Measurements from ENCODE around the gene ADAP1.
A peak's percentile ranks its signal among the peaks of the same experiment; 100 is the strongest.
"Not testable (repeated sequence)": the region's sequence is repeated elsewhere in the genome, so short reads cannot be mapped to it uniquely, and the experiment has no call there.

Gene ADAP1

DNA sequence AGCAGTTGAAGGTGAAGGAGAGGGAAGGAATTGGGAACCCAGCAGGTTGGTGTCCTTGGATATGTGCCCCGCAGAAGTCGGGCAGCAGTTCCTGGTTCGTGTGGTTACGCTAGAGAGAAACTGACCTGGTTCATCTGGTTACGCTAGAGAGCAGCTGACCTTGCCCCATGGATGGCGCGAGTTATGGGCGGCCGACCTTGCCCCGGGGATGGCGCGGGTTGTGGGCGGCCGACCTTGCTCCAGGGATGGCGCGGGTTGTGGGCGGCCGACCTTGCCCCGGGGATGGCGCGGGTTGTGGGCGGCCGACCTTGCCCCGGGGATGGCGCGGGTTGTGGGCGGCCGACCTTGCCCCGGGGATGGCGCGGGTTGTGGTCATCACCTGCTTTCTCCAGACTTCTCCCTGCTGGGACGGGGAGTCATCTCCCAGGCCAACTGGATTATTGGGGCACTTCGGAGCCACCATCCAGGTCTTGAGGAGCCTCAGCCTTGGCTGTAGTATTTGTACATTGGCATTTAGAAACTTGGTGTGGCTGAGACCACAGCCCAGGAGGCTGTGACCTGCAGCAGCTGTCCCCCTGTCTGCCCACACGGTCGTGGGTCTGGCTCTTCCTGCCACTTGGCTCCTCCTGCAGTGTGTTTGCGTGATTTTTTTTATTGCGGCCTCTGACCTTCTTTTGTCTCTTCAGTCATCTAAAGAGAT, 72.0 kb downstream of the ADAP1 start:
- DNase-seq (ENCODE audit: low spot score): no peak

DNA sequence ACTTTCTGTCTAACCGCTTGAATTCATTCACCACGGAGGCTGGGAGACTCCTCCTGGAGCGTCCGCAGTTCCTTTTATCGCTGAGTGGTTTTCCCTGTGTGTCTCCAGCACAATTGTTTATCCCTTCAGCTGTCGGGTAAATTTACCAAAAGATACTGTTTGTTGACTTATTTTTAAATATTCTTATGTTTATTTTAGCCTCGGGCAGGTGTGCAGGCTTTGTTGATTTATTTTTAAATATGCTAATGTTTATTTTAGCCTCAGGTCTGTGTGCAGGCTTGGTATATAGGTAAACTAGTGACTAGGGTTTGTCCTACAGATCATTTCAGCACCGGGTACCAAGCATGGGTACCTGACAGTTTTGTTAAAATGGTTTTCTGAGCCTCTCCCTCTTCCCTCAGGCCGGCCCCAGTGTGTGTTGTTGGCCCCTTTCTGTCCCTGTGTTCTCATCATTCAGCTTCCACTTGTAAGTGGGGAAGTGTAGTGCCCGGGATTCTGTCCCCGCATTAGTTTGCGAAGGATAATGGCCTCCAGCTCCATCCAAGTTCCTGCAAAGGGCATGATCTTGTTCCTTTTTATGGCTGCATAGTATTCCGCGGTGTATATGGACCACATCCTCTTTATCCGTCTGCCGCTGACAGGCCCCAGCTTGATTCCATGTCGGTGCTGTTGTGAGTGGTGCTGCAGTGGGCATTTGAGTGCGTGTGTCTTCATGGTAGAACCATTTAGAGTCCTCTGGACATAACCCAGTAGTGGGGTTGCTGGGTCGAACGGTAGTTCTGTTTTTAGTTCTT, 72.8 kb downstream of the ADAP1 start:
- no peak for DNase-seq (ENCODE audit: low spot score)

DNA sequence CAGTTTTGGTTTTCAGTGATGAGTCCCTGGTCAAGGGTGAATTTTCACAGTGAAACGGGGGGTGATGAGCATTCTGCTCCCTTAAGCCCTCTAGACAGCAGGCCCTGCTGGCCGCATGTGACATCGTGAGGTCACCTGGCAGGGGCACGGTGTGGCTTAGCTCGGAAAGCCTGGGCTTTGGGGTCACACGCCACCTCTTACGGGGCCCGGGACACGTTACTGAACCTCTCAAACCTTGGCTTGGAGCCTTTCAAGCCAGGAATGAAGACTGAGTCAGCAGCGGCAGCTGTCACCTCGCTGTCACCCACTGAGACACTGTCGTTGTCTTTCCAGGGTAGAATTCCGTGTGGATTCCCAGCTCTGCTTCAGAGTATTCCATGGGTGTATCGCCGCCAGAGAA, 74.0 kb downstream of the ADAP1 start:
- no peak for DNase-seq (ENCODE audit: low spot score)

DNA sequence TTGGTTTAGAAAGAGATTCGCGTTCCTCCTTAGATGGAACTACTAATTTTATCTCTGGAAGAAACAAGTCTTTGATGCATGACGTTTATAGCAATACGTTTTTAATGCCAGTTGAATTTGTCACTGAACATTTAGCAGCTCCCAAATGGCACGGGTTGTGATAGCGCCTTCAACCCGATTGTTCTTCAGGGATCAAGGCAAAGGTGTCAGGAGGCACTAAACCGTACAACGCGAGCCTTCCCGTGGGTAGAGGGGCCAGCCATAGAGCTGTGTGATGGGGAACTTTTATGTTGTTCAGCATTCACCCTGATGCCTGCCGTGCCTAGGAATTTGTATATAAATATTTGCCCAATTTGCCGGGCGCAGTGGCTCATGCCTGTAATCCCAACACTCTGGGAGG, 74.8 kb downstream of the ADAP1 start:
- DNase-seq (ENCODE audit: low spot score): no peak

DNA sequence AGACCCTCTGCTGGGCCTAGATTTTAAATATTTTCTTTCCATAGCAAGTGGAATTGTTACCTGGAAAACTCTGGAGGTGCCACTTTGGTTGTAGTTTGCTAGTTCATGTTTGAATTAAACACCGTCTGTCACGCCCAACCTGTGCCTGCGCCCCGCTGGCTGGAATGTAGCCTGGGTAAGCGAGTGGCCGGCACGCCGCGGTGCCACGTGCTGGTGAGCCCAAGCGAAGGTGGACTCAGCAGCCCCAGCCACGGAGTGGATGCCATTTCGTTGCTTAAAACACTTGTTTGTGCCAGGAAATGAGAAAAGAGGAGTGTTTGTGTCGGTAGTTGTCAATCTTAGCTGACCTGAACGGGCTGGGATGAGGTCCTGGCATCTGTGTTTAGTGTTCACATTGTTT, 75.4 kb downstream of the ADAP1 start:
- no peak for DNase-seq (ENCODE audit: low spot score)

DNA sequence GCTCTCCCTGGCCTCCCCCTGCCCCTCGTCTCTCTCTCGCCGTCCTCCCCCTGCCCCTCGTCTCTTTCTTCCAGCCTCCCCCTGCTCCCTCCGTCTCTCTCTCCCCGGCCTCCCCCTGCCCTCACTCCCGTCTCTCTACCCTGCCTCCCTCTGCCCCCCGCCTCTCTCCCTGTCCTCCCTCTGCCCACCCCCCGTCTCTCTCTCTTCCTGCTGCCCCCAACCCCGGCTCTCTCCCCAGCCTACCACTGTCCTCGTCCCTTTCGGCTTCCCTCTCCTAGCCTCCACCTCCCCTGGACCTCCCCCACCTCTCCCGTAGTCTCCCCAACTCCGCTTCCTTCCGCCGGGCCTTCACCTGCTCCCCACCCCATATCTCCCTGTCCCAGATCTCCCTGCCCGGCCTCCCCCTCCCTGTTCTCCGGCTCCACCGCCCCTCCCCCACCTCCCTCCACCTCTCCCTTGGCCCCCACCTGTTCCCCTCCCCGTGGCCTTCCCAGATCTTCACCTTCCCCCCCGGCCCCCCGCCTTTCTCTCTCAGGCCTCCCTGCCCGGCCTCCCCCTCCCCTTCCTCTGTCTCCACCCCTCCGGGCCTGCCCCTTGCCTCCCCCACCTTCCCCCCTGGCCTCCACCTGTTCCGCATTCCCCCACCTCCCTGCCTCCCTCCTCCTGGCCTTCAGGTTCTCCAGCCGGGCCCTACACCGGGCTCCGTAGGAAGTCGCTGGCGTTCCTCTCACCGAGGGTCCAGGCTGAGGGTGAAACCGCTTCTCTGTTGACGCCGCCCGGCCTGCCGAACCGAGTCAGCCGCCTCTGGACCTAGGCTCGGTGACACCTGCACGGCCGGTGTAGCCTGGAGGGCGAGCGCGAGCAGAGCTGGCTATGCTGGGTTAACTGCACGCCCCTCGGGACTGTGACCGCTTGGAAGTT, 76.9 kb downstream of the ADAP1 start:
- no peak for DNase-seq (ENCODE audit: low spot score)

DNA sequence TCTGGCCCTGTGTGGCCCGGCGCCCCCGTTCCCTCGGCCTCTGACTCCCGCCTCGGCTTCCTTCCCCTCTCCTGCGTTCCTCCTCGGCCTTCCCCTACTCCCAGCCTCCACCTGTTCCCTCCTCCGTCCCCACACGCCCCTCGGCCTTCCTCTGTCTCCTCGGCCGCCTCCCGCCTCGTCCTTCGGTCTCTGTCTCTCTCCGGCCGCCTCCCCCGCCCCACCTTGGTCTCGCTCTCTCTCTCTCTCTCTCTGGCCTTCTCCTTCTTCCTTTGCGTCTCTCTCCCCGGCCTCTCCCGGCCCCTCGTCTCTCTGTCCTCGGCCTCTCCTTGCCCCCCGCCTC, 77.5 kb downstream of the ADAP1 start:
- DNase-seq (ENCODE audit: low spot score): no peak

- peak; percentile 95 for DNase-seq (ENCODE audit: low spot score)
Observed at GRCh38 chr7:876077-876971, 78.2 kb downstream of the ADAP1 start, which contains the start of gene GET4. TSS of gene GET4 (plus strand) at chr7:876554. CDS start at chr7:876646, 92 bp downstream.

DNA sequence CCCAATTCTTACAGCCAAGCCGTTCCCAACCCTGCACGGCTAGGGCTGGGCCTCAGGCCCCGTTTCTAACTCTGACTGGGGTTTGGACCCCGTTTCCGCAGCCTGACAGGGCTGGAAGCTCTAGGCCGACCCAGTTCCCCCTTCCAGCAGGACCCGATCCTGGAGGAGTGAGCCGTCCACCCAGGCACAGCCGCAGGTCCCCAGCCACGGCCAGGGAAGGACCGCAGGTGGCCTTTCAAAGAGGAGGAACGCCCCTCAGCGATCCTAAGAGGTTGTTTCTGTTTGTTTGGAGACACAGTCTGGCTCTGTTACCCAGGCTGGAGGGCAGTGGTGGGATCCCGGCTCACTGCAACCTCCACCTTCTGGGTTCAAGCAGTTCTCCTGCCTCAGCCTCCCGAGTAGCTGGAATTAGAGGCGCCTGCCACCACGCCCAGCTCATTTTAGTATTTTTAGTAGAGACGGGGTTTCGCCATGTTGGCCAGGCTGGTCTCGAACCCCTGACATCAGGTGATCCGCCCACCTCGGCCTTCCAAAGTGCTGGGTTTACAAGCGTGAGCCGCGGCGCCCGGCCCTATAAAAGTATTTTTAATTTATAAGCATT, 78.9 kb downstream of the ADAP1 start:
- no peak for DNase-seq (ENCODE audit: low spot score)

DNA sequence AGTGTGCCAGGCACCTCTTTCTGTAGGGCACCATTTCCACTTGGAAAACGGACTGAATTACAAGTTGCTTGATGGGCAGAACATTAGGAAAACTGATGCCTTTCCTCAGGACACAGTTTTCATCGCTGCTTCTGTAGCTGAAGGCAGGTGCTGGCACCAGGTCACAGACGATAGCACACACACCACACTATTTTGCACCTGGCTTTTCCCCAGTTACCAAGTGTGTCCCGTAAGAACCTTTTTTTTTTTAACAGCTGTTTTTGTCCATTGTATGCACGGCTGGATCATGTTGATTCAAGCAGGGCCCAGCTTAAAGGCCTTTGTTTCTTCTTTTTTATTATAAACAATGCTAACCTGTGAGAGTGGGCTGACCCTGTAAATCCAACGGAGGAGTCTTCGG, 79.4 kb downstream of the ADAP1 start:
- DNase-seq (ENCODE audit: low spot score): no peak

DNA sequence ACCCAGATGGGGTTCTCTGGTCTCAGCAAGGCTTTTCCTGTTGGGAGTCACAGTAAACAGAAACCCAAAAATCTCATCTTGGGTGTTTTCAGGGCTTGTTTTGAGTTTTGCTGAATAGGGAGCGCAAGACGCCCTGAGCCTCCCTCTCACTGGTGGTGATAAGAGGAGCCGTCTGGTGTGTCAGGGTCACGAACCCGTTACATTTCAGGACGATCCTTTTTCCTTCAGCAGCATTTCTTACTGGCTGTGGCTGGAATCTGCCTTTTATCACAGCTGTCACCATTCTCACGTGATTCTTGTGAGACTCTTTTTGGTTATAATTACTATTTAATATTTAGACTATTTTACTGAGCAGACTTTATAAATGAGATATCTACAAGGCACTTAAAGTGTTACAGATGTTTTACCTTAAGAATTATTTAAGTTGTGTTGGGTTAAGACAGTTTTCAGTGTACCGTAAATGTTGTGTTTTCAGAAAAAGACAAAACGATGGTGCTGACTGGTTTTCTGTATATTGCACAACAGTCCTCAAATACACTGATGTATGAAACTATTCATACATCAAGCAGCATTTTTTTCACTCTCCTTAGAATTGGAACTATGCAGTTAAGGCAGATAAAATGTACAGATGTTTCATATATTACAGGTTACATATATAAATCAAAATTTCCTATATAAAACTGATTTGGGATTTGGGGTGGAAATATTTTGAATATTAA, 80.3 kb downstream of the ADAP1 start:
- no peak for DNase-seq (ENCODE audit: low spot score)

DNA sequence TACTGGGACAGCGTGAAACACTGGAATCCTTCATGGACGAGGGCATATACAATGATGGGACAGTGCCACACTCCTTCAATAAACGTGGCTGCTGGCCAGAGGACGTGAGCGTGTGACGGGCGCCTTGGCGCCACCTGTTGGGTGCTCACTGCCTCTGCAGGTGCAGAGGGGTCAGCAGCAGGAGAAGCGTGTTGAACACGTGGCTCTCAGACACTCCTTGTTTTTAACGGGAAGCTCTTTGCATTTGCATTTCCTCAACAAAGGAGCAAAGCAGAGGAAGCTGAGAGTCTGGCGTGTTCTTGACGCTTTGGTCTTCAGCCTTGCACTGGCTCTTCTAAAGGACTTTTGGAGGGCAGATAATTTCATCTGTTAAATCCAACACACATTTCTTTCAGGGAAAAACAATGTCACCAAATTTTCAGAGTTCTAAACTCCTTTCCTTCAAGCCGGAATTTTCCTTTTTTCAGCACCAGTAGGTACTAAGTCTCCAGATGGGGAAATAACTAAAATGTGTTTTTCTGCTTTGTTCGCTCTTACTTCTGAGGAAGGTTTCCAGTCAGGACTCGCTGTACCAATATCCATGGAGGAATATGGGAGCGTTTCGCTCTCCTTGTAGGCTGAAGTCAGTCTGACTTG, 81.0 kb downstream of the ADAP1 start:
- peak; percentile 85 for DNase-seq (ENCODE audit: low spot score)

GRCh38 chr7:872685-873084, 81.8 kb downstream of the ADAP1 start:
- not testable (repeated sequence) for DNase-seq (ENCODE audit: low spot score)

- no peak for DNase-seq (ENCODE audit: low spot score)
Observed at GRCh38 chr7:871900-872537, 82.5 kb downstream of the ADAP1 start.

DNA sequence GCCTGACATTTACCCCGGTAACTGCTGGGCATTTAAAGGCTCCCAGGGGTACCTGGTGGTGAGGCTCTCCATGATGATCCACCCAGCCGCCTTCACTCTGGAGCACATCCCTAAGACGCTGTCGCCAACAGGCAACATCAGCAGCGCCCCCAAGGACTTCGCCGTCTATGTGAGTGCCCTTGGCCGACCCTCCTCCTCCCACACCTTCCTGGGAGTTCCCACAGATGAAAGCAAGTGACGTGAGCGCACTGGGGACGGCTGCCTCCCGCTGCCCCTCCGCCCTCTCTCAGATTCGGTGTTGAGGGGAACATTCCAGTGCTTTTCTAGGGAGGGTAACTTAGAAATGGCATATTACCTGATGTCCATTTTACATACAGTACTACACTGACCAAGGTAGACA, 85.1 kb downstream of the ADAP1 start:
- no peak for DNase-seq (ENCODE audit: low spot score)

GRCh38 chr7:868189-868486, 86.3 kb downstream of the ADAP1 start:
- no peak for DNase-seq (ENCODE audit: low spot score)

DNA sequence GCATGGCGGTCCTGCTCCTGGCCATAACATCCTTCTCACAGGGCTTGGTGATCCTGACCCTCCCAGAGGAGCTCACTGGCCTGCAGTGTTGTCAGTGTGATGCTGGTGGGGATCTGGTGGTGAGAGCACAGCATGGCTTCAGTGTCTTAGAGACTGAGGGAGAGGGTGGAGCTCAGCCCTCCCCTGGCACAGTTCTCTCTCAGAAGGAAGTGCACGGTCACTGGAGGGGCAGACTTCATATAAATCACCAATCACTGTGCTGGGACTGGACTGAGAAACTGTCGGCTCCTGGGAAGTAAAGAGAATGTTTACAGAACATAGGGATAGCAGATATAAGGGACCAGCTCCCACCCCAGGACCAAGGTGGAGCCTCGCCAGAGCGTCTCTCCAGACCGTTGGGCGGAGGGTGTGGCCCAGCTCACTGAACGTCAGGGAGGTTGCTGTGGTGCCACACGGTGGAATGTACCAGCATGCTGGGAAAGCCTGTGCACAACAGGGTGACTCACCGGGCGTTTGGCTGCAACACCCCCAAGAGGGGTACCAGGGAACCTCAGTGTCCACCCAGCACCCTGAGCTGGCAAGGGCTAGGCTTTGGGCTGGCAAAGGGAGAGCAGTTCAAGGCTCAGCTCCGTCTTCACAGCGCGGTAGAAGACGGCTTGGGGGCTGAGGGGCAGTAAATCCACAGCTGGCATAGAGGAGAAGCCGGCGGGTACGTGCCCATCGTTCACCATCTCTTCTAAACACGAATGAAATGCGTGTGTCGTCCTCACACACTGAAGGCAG, 86.9 kb downstream of the ADAP1 start:
- no peak for DNase-seq (ENCODE audit: low spot score)

DNA sequence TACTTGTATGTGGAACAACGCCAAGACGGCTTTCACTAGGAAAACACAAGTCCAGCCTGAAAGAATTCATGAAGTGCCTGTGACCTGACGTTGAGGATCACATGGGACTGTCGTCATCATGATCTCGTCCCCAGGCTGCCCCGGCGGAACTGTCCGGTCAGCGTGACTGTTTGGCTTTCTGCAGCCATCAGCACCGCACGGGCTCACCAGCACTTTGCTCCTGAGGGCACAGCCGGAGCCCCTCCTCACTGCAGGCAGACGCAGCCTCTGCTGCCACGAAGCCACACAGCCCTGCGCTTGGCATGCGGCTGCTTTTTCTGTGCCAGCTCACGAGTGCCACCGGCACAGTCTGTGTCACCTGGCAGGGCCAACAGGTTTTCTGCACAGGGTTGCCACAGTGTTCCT, 87.5 kb downstream of the ADAP1 start:
- no peak for DNase-seq (ENCODE audit: low spot score)

GRCh38 chr7:865921-866320, 88.6 kb downstream of the ADAP1 start:
- no peak for DNase-seq (ENCODE audit: low spot score)

Measured in globus pallidus (tissue), 1 donor.